SK-N-SH treated with all-trans-retinoic acid at 6 μM for 48 hours (cell line): ENCODE results near the gene CHI3L1.

Source experiments
- ATAC-seq: fragments of 200-7000 bp; cut with Tn5 transposase; 3 replicates; pipeline ENCODE4 v1.9.1; 2020; ENCODE audit warnings: mild to moderate bottlenecking, moderate library complexity
- ARNTL ChIP-seq: fragments of 450-650 bp; formaldehyde crosslinking; IDR thresholded peaks from 2 replicates; pipeline ENCODE4 v1.5.0; 2020; ENCODE audit warnings: low read depth, mild to moderate bottlenecking, moderate library complexity, borderline replicate concordance
- BACH2 ChIP-seq: fragments of 250-450 bp; sonication (Bioruptor Pico); IDR thresholded peaks from 2 replicates; pipeline ENCODE4 v1.9.0; 2021; ENCODE audit warnings: mild to moderate bottlenecking, borderline replicate concordance
- ESRRG ChIP-seq: fragments of 250-450 bp; sonication (Bioruptor Pico); IDR thresholded peaks from 2 replicates; pipeline ENCODE4 v1.6.1; 2021; ENCODE audit warnings: mild to moderate bottlenecking
- GLIS3 ChIP-seq: fragments of 250-450 bp; sonication (Bioruptor Pico); IDR thresholded peaks from 2 replicates; pipeline ENCODE4 v1.5.0; 2020; ENCODE audit warnings: mild to moderate bottlenecking, moderate library complexity
- ISL1 ChIP-seq: fragments of 250-450 bp; sonication (Bioruptor Pico); IDR thresholded peaks from 2 replicates; pipeline ENCODE4 v2.1.2; 2022; ENCODE audit warnings: mild to moderate bottlenecking, moderate library complexity
- OSR1 ChIP-seq: fragments of 250-450 bp; sonication (Bioruptor Pico); IDR thresholded peaks from 2 replicates; pipeline ENCODE4 v1.8.0; 2022; ENCODE audit warnings: moderate library complexity, mild to moderate bottlenecking, inconsistent platforms
- PPARA ChIP-seq: fragments of 250-450 bp; sonication (Bioruptor Pico); IDR thresholded peaks from 2 replicates; pipeline ENCODE4 v1.5.0; 2020; ENCODE audit warnings: mild to moderate bottlenecking, borderline replicate concordance
- SNAI2 ChIP-seq: fragments of 250-450 bp; sonication (Bioruptor Pico); IDR thresholded peaks from 2 replicates; pipeline ENCODE4 v1.5.0; 2020; ENCODE audit warnings: mild to moderate bottlenecking, moderate library complexity
- TCF4 ChIP-seq: fragments of 250-450 bp; sonication (Bioruptor Pico); IDR thresholded peaks from 2 replicates; pipeline ENCODE4 v1.8.0; 2021; ENCODE audit warnings: mild to moderate bottlenecking, moderate library complexity, borderline replicate concordance
- TOX ChIP-seq: fragments of 250-450 bp; sonication (Bioruptor Pico); IDR thresholded peaks from 2 replicates; pipeline ENCODE4 v1.8.0; 2021; ENCODE audit warnings: mild to moderate bottlenecking, moderate library complexity, borderline replicate concordance
- ZC3H10 ChIP-seq: fragments of 250-450 bp; sonication (Bioruptor Pico); IDR thresholded peaks from 2 replicates; pipeline ENCODE4 v1.5.1; 2021; ENCODE audit warnings: mild to moderate bottlenecking, moderate library complexity
- ZFP3 ChIP-seq: fragments of 250-450 bp; sonication (Bioruptor Pico); IDR thresholded peaks from 2 replicates; pipeline ENCODE4 v1.5.0; 2020; ENCODE audit warnings: mild to moderate bottlenecking, moderate library complexity
- ZFP30 ChIP-seq: fragments of 450-650 bp; formaldehyde crosslinking; IDR thresholded peaks from 2 replicates; pipeline ENCODE4 v1.5.0; 2022; ENCODE audit warnings: mild to moderate bottlenecking, moderate library complexity
- ZNF565 ChIP-seq: fragments of 450-650 bp; formaldehyde crosslinking; conservative IDR thresholded peaks from 2 replicates; pipeline ENCODE4 v1.5.0; 2020; ENCODE audit warnings: low read depth, mild to moderate bottlenecking, moderate library complexity
- ZNF70 ChIP-seq: fragments of 450-650 bp; formaldehyde crosslinking; IDR thresholded peaks from 2 replicates; pipeline ENCODE4 v1.5.0; 2020; ENCODE audit warnings: mild to moderate bottlenecking, moderate library complexity
- TF ChIP-seq, protein P1 (sequence below): fragments of 250-450 bp; sonication (Bioruptor Pico); IDR thresholded peaks from 2 replicates; pipeline ENCODE4 v1.5.1; 2021; ENCODE audit warnings: mild to moderate bottlenecking, moderate library complexity
- TF ChIP-seq, protein P2 (sequence below): fragments of 250-450 bp; sonication (Bioruptor Pico); IDR thresholded peaks from 2 replicates; pipeline ENCODE4 v1.8.0; 2020; ENCODE audit warnings: mild to moderate bottlenecking, moderate library complexity, borderline replicate concordance
- TF ChIP-seq, protein P3 (sequence below): fragments of 250-450 bp; sonication (Bioruptor Pico); IDR thresholded peaks from 2 replicates; pipeline ENCODE4 v1.8.0; 2021; ENCODE audit warnings: low read depth, mild to moderate bottlenecking, moderate library complexity, borderline replicate concordance

CHI3L1 gene

DNA sequence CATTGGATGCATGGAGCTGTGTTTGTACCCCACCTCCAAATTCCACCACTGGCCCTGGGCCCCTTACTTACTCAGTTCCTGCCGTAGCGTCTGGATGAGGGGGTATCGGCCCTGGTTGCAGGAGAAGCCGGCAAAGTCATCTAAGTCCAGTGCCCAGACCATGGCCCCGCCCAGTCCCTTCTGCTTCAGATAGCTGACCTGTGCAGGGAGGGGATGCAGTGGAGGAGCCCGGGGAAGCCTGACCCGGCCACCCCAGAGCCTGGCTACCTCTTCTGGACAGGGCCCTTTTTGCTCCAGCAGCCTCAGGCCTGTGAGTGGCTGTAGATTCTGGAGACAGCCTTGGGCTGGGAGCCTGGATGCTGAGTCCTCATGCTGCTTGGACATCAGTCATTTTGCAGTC, 31.2 kb upstream of the CHI3L1 start (continued):
- TF ChIP-seq ISL1 = no peak
- no peak for TF ChIP-seq GLIS3 (CRISPR knock-in tag)
- TF ChIP-seq, protein P1, sequence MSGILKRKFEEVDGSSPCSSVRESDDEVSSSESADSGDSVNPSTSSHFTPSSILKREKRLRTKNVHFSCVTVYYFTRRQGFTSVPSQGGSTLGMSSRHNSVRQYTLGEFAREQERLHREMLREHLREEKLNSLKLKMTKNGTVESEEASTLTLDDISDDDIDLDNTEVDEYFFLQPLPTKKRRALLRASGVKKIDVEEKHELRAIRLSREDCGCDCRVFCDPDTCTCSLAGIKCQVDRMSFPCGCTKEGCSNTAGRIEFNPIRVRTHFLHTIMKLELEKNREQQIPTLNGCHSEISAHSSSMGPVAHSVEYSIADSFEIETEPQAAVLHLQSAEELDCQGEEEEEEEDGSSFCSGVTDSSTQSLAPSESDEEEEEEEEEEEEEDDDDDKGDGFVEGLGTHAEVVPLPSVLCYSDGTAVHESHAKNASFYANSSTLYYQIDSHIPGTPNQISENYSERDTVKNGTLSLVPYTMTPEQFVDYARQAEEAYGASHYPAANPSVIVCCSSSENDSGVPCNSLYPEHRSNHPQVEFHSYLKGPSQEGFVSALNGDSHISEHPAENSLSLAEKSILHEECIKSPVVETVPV (CRISPR knock-in tag) = no peak
- no peak for TF ChIP-seq ZNF70 (CRISPR knock-in tag)
- TF ChIP-seq ESRRG (CRISPR knock-in tag) = no peak

- ATAC-seq = peak; percentile 19
- TF ChIP-seq, protein P2, sequence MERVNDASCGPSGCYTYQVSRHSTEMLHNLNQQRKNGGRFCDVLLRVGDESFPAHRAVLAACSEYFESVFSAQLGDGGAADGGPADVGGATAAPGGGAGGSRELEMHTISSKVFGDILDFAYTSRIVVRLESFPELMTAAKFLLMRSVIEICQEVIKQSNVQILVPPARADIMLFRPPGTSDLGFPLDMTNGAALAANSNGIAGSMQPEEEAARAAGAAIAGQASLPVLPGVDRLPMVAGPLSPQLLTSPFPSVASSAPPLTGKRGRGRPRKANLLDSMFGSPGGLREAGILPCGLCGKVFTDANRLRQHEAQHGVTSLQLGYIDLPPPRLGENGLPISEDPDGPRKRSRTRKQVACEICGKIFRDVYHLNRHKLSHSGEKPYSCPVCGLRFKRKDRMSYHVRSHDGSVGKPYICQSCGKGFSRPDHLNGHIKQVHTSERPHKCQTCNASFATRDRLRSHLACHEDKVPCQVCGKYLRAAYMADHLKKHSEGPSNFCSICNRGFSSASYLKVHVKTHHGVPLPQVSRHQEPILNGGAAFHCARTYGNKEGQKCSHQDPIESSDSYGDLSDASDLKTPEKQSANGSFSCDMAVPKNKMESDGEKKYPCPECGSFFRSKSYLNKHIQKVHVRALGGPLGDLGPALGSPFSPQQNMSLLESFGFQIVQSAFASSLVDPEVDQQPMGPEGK (CRISPR knock-in tag) = no peak
- TF ChIP-seq OSR1 (CRISPR knock-in tag) = no peak
- TF ChIP-seq, protein P1 (CRISPR knock-in tag) = no peak
- no peak for TF ChIP-seq SNAI2 (CRISPR knock-in tag)
- TF ChIP-seq ESRRG (CRISPR knock-in tag) = no peak
- no peak for TF ChIP-seq TCF4 (CRISPR knock-in tag)
- TF ChIP-seq ZFP30 (CRISPR knock-in tag) = no peak
- TF ChIP-seq ZNF565 (CRISPR knock-in tag) = no peak
- TF ChIP-seq PPARA (CRISPR knock-in tag) = no peak
- TF ChIP-seq, protein P3, sequence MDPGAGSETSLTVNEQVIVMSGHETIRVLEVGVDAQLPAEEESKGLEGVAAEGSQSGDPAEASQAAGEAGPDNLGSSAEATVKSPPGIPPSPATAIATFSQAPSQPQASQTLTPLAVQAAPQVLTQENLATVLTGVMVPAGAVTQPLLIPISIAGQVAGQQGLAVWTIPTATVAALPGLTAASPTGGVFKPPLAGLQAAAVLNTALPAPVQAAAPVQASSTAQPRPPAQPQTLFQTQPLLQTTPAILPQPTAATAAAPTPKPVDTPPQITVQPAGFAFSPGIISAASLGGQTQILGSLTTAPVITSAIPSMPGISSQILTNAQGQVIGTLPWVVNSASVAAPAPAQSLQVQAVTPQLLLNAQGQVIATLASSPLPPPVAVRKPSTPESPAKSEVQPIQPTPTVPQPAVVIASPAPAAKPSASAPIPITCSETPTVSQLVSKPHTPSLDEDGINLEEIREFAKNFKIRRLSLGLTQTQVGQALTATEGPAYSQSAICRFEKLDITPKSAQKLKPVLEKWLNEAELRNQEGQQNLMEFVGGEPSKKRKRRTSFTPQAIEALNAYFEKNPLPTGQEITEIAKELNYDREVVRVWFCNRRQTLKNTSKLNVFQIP (CRISPR knock-in tag) = no peak
- TF ChIP-seq ZFP3 (CRISPR knock-in tag) = no peak
- TF ChIP-seq BACH2 (CRISPR knock-in tag) = no peak
- no peak for TF ChIP-seq ZNF70 (CRISPR knock-in tag)
Observed at GRCh38 chr1:203217139-203217655, 30.7 kb upstream of the CHI3L1 start.

DNA sequence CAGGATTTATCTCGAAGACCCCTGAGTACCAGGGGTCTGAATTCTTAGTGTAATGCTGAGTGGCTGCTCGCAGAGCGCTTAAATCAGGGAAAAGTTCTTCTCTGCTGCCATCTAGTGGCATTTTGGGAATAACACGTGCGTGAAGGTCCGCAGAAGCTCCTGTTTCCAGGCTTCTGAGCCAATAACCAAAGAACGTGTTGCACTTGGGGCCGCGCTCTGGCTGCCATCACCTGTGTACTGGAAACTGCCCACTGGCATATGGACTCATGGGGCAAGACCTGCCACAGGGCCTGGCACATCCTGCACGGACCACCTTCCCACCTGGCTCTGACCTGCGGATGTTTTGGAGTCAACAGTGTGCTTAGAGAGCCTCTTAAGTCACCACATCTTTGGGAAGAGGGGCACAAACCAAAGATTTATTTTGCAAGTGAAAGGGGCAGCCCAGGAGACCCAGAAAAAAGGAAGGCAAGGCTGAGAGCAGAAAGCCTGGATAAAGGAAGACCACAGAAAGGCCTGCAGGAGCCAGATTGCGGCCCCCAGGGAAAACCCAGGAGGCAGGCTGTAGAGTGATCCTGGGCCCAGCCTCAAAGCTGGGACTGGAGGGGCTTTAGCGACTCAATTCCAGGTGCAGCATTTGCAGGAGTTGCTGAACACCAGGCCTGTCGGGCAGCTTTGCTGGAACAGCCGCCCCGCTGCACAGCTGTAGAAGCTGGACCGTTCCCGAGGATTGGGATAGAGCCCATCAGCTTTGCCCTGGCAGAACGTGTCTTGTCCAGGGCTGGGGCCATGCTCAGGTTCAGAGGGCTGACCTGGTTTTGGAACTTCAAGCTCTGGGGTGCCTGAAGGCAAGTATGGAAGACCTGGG, 30.0 kb upstream of the CHI3L1 start:
- TF ChIP-seq TCF4 (CRISPR knock-in tag) = no peak
- TF ChIP-seq ZFP30 (CRISPR knock-in tag) = no peak
- TF ChIP-seq SNAI2 (CRISPR knock-in tag) = no peak
- TF ChIP-seq ARNTL (CRISPR knock-in tag) = no peak
- TF ChIP-seq BACH2 (CRISPR knock-in tag) = no peak
- TF ChIP-seq OSR1 (CRISPR knock-in tag) = no peak
- TF ChIP-seq ESRRG (CRISPR knock-in tag) = no peak
- TF ChIP-seq, protein P3 (CRISPR knock-in tag) = no peak
- no peak for TF ChIP-seq ZC3H10
- TF ChIP-seq TOX (CRISPR knock-in tag) = no peak
- peak; percentile 94 for ATAC-seq
